Cardiac fibroblast (primary cell): ENCODE measurements around the gene C4orf51.
A peak's percentile ranks its signal among the peaks of the same experiment; 100 is the strongest.

Experiments used
- DNase-seq, 2 donors: peaks; one replicate each; pipeline versions ENCODE4 v3.0.0 to v3.0.0-alpha.2; 2010; ENCODE audit warnings: low read depth in 2 of 2
- H3K4me3 ChIP-seq, 2 donors: replicated peaks in 1 of 2; 1 replicate in 1 of 2; 2 replicates in 1 of 2; pipeline ENCODE4 v1.5.1; 2011; ENCODE audit warnings: low read depth in 2 of 2, low read length in 2 of 2, mild to moderate bottlenecking in 2 of 2, moderate library complexity in 1 of 2
- TF ChIP-seq, protein P1 (sequence below): IDR thresholded peaks from one replicate; pipeline ENCODE4 v1.5.1; 2011; ENCODE audit warnings: low read depth, mild to moderate bottlenecking, low read length, inconsistent platforms

Gene C4orf51

DNA sequence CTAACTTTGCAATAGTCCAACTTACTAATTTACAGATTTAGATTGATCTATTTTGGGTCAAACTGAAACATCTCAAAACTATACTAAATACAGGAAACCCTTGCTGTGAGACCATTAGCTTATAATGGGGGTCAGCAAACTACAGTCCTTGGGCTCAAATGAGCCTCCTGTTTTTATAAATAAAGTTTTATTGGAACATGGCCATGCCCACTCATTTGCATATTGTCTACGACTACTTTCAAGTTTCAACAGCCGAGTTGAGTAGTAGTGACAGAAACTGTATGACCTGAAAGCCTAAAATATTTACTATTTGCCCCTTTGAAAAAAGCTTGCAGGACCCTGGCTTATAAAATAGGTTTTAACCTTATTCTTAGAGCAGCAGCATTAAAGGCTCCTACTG, 92.4 kb downstream of the C4orf51 start:
- TF ChIP-seq, protein P1, sequence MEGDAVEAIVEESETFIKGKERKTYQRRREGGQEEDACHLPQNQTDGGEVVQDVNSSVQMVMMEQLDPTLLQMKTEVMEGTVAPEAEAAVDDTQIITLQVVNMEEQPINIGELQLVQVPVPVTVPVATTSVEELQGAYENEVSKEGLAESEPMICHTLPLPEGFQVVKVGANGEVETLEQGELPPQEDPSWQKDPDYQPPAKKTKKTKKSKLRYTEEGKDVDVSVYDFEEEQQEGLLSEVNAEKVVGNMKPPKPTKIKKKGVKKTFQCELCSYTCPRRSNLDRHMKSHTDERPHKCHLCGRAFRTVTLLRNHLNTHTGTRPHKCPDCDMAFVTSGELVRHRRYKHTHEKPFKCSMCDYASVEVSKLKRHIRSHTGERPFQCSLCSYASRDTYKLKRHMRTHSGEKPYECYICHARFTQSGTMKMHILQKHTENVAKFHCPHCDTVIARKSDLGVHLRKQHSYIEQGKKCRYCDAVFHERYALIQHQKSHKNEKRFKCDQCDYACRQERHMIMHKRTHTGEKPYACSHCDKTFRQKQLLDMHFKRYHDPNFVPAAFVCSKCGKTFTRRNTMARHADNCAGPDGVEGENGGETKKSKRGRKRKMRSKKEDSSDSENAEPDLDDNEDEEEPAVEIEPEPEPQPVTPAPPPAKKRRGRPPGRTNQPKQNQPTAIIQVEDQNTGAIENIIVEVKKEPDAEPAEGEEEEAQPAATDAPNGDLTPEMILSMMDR, result no peak
- DNase-seq, result no peak
- no peak overlapping the region for H3K4me3 ChIP-seq

DNA sequence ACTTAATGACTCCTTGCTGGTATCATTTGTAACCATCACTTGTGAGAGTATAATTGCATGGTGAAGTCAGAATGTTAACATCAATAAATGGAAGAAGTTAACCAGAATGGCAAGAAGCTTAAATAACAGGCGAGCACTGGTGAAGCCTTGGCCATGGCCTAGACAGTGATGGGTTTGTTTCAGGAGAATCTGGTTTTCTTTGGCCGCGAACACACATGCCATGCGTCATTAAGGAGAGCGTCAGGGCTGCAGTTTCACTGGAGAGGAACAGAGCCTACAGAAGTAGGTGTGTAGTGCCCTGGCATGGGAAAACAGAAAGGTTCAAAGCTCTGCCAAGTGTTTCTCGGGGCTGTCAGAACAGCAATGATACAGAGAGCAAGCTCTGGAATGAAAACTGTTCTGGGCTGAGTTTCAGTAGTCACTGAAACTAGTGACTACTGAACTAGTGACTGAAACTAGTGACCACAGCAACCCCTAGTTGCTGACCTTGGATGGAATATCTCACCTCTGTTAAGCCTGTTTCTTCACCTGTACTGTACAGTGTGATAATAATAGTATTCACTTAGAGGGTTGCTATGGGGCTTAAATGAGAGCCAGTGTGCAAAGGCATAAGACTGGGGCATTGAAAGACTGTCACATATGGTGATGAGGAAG, 93.8 kb downstream of the C4orf51 start:
- peak in 1 of 2 donors; percentile 12 for DNase-seq
- TF ChIP-seq, protein P1, result no peak
- no peak overlapping the region for H3K4me3 ChIP-seq

DNA sequence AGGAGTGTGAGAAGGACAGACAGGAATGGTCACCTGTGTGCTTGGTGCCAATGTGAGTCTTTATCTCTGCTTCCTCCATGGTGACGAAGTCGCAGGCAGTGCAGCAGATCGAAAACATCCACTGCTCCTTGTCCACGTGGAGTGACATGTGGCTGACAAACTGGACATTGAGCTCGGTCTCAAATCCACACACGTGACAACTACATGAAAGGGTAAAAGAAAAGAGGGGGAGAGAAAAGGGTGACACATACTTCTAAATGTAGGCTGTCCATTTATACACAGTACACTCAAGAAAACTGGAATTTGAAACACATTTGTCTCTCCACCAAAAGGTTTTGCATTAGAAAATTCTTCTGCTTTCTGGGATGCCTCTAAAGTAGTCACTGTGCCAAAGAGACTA, 94.5 kb downstream of the C4orf51 start:
- TF ChIP-seq, protein P1, result no peak
- DNase-seq, result no peak
- H3K4me3 ChIP-seq, result no peak overlapping the region

DNA sequence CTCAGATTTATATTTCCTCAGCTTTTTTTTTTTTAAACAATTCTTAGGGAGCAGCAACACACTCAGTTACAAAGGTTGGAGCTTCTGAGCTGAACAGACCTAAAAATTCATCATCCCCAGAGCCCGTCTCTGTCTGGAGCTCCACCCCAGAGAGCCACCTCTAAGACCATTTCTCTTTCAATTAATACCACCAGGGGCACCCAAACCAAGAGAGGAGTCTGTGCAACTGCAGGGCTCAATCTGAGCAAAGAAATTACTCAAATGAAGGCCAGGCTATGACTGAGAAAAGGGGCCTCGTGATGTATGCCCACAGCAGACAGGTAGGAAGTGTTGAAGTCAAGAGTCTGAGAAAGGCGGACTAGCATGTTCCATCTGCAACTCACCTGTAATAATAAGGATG, 95.5 kb downstream of the C4orf51 start:
- TF ChIP-seq, protein P1, result no peak
- no peak overlapping the region for H3K4me3 ChIP-seq
- DNase-seq, result no peak

DNA sequence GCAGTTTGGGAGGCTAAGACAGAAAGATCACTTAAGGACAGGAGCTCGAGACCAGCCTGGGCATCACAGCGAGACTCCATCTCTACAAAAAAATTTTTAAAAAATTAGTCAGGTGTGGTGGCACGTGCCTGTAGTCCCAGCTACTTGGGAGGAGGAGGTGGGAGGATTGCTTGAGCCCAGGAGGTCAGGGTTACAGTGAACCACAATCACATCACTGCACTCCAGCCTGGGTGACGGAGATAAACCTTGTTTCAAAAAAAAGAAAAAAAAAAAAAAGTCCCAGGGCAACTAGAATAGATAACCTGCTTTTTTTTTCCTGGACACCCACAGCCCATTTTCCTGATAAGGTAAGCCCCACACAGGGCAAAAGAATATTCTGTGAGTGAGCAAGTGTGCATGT, 96.3 kb downstream of the C4orf51 start:
- TF ChIP-seq, protein P1, result no peak
- DNase-seq, result no peak
- no peak overlapping the region for H3K4me3 ChIP-seq

DNA sequence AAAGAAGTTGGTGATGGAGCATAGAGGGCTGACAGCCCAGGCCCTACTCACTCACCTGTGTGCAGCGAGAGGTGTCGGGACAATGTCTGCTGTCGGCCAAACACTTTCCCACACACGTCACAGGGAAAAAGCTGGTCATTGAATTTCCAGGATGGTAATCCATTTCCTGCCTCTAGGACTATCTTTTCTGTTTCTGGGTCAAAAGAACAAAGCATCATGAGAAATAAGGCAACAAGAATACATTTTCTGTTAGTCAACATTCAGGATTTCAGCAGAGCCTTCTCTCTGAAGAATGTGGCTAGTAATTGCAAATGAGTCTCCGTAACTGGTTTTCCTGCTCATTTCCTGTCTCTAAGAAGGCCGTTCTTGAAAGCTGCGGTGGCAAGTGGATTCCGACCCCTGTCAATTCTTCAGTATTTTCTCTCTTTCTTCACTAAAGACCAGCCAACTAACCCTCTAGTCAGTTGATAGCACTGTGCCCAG, 99.4 kb downstream of the C4orf51 start:
- H3K4me3 ChIP-seq, result no peak overlapping the region
- peak in 1 of 2 donors; percentile 68 for DNase-seq
- TF ChIP-seq, protein P1, result no peak

DNA sequence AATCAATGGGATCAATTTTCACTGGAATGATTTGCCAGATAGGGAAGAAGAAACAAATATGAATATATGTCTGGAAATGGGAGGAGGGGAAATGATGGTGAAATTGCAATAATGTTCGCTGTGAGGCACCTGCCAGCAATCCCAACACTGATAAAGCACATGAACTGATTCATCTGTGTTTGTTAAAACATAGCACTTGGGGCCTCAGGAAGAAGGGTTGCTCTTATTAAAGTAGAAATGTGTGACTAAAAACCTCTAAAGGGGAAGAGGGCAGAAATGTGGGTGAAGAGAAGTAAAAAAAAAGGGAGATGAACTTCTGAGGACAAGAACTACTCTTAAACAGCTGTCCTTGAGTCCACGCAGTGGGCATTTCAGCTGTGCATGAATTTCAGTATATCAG, 101.4 kb downstream of the C4orf51 start:
- TF ChIP-seq, protein P1, result no peak
- no peak overlapping the region for H3K4me3 ChIP-seq
- DNase-seq, result no peak
